Spleen (tissue), 11 donors: Measurements from ENCODE around the gene ANP32A. TPM values are rescaled to one million over a fixed set of nuclear protein-coding genes. Genes with fewer than 3 reads are reported as not detected.

Experiments
- DNase-seq: peaks from one replicate; pipeline ENCODE4 v3.0.0-alpha.2; 2020
- H3K27ac ChIP-seq, 8 donors: fragments of 200-600 bp; sonication (generic) in 7 of 8; 1 replicate in 4 of 8; 2 replicates in 4 of 8; pipeline versions ENCODE4 v1.5.0 to v1.8.0; 2016 to 2021; ENCODE audit warnings: inconsistent platforms in 4 of 8, mild to moderate bottlenecking in 4 of 8, moderate library complexity in 1 of 8
- H3K27me3 ChIP-seq, 7 donors: fragments of 200-600 bp; sonication (generic) in 6 of 7; replicated peaks in 1 of 7; 1 replicate in 4 of 7; 2 replicates in 3 of 7; pipeline versions ENCODE4 v1.5.0 to v1.8.0; 2016 to 2021; ENCODE audit warnings: inconsistent platforms in 3 of 7, mild to moderate bottlenecking in 1 of 7
- H3K36me3 ChIP-seq, 6 donors: fragments of 200-600 bp; sonication (generic) in 5 of 6; 1 replicate in 4 of 6; 2 replicates in 2 of 6; pipeline versions ENCODE4 v1.5.0 to v1.8.0; 2016 to 2021; ENCODE audit warnings: inconsistent platforms in 2 of 6
- H3K4me1 ChIP-seq, 6 donors: fragments of 200-600 bp; sonication (generic) in 5 of 6; 1 replicate in 3 of 6; 2 replicates in 3 of 6; pipeline versions ENCODE4 v1.5.0 to v1.8.0; 2016 to 2021; ENCODE audit warnings: inconsistent platforms in 3 of 6
- H3K4me3 ChIP-seq, 8 donors: fragments of 200-600 bp; sonication (generic) in 7 of 8; 1 replicate in 4 of 8; 2 replicates in 4 of 8; pipeline versions ENCODE4 v1.5.0 to v1.8.0; 2016 to 2021; ENCODE audit warnings: inconsistent platforms in 4 of 8, mild to moderate bottlenecking in 4 of 8, moderate library complexity in 2 of 8
- H3K9me3 ChIP-seq, 8 donors: fragments of 200-600 bp; sonication (generic) in 7 of 8; 1 replicate in 4 of 8; 2 replicates in 4 of 8; pipeline versions ENCODE4 v1.5.0 to v1.8.0; 2016 to 2021; ENCODE audit warnings: inconsistent platforms in 4 of 8
- CTCF ChIP-seq, 11 experiments: fragments of 200-600 bp in 7 of 11; fragments of 450-650 bp in 4 of 11; sonication (generic) in 4 of 11; IDR thresholded peaks in 8 of 11; conservative IDR thresholded peaks in 3 of 11; 1 replicate in 7 of 11; 2 replicates in 4 of 11; pipeline versions ENCODE4 v1.4.0 to v1.8.0; 2016 to 2021; ENCODE audit warnings: antibody characterized with exemption in 11 of 11, inconsistent platforms in 4 of 11, mild to moderate bottlenecking in 1 of 11
- POLR2A ChIP-seq, 3 donors: fragments of 450-650 bp; IDR thresholded peaks; one replicate each; pipeline ENCODE4 v1.5.1; 2017; ENCODE audit warnings: antibody characterized with exemption in 3 of 3, mild to moderate bottlenecking in 1 of 3
- POLR2AphosphoS5 ChIP-seq, 3 donors: sonication (generic); formaldehyde crosslinking; IDR thresholded peaks; one replicate each; pipeline ENCODE4 v1.5.1; 2017; ENCODE audit warnings: antibody characterized with exemption in 3 of 3
- WGBS, 5 donors: extraction: QIAGEN DNeasy Blood & Tissue Kit in 3 of 5; methylation state at CpG; one replicate each; pipeline versions ENCODE4 v1.1.5 to v1.1.7; 2013 to 2018; 5-methylcytosine and 5-hydroxymethylcytosine counted together
- intact Hi-C: fragments of 100-400 bp; cut with DNase I; formaldehyde crosslinking; loops from one replicate; pipeline ENCODE4 v1.15.0; 2023; ENCODE audit warnings: low total_unique reads
- polyA plus RNA-seq, 3 donors: library from polyadenylated mRNA; stranded (reverse); fragments of 200-250 nt; gene quantifications; one replicate each; pipeline ENCODE4 v1.2.1, GENCODE V29; 2013
- total RNA-seq, 7 donors: library from RNA; depleted of rRNA in 3 of 7; stranded (reverse); fragments of >200 nt in 3 of 7; fragmentation: NEBNext Ultra II Directional in 4 of 7; extraction: Animal tissue kit (Norgen Biotek cat#: 25700) in 4 of 7; gene quantifications; one replicate each; pipeline versions ENCODE4 v1.1.0 to v1.2.1, GENCODE V29; 2016 to 2021
- donor health status: healthy with polysubstance abuse.
- donor health status: DM: no; HTN: no; CAD: no; lungs with moderate emphysema.
- donor health status: DM: no; HTN: no; CAD: no.
- donor health status: Bipolar disorder and iron deficiency.
- donor health status: healthy.
- donor health status: DM: no; HTN: no; CAD: no.
- donor health status: DM: yes; HTN: yes; CAD: no.

The ANP32A gene
- total and polyA plus RNA-seq, 10 donors = 58.6 to 163 (median 102) TPM

DNA sequence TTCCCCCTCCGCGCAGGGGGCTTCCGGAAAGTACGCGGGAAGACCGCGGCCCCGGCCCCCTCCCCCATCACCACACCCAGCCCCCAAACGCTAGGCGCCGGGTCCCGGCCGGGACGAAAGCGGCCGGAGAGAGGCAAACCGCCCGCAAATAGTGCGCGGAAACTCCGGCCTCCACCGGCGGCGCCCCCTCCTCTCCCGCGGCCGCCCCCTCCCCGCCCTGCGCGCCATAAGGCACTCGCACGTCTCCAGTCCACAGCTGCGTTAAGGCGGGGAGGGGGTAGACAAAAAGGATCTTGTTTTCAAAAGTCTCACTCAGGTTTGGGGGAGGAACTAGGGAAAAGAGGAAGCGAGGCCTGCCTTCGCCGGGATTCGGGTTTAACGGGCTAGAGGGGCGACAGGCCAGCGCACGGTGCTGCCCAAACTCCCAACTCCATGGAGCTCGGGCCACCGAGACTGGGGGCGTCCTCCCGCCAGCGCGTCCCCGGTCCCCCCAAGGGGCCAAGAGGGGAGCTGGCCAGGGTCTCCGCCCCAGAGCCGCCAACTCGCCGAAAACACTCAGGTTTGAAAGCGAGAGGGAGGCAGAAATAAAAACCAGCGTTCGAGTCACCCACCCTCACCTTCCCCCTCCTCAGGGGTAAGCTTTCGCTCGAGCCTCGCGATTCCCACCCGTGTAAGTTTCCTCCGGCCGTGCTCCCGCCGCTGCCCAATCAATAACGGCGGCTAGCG, 1.8 kb downstream of the ANP32A start:
- Histone ChIP-seq H3K27me3 (no peaks in the 10 kb centered on the region), H3K36me3 (no peaks in the 10 kb centered on the region), H3K9me3 (no peaks in the 10 kb centered on the region), H3K4me1 (peaks cover 16 to 52% (median 45%) of the 10 kb centered on the region in 6 donors), H3K4me3 (peak overlapping the region; percentile 69 to 99 (median 94)), H3K27ac (peak overlapping the region; percentile 95 to 100 (median 99))
- WGBS, 5 donors = 0 to 1% (median 1%) methylated on average over 39 to 68 of the region's 68 CpGs
- peak; percentile 93 for DNase-seq
- intact Hi-C loops = no loop called here
- TF ChIP-seq POLR2AphosphoS5 (IDR thresholded peaks at IDR 0.05) (peak; percentile 72 to 81 (median 78)), CTCF (IDR thresholded peaks at IDR 0.05 in 8 of 11, conservative IDR thresholded peaks at IDR 0.05 in 3 of 11) (no peak)

DNA sequence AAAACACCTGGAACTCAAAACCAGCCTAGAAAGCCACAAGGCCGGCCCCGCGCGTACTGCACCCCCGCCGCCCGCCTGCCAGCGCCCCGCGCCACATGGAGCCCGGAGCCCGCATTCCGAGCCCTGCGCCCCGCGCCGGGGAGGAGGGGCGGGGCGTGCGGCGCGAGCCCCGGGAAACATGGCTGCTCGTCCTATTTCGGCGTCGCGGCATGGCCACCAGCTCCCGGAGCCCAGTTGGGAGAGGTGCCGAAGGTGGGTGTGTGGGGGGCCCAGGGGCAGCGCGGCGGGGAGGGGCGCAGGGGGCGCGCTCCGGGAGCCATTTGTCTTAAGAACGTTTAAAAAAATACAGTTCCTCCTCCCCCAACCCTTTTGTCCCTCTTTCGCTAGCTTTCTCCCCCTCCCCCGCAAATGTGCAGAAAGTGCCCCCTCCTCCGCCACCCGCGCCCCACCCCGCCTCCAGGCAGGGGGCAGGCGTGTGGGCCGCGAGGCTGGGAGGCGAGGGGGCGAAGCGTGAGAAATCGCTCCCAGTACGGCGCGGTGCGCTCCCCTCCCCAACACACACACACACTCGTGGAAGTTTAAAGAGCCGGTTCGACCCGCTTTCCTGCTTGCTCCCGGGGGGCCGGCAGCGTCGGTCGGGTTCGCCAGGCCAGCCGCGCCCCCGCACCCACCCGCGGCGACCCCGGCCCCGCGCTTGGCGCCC, 2.5 kb downstream of the ANP32A start:
- peak overlapping the region; percentile 95 to 100 (median 99) for H3K27ac ChIP-seq
- no peaks in the 10 kb centered on the region for H3K9me3 ChIP-seq
- H3K4me1 ChIP-seq = peaks cover 16 to 59% (median 51%) of the 10 kb centered on the region in 6 donors
- peak; percentile 47 to 82 (median 74) for TF ChIP-seq POLR2AphosphoS5 (IDR thresholded peaks at IDR 0.05)
- TF ChIP-seq POLR2A (IDR thresholded peaks at IDR 0.05) = peak in 1 of 3 donors; percentile 30
- peak in 4 of 11 experiments; percentile 20 to 30 (median 22) for TF ChIP-seq CTCF (IDR thresholded peaks at IDR 0.05 in 8 of 11, conservative IDR thresholded peaks at IDR 0.05 in 3 of 11)
- H3K27me3 ChIP-seq = no peaks in the 10 kb centered on the region
- intact Hi-C loops = no loop called here
- 0 to 1% (median 0%) methylated on average over 45 to 75 of the region's 75 CpGs for WGBS, 5 donors
- H3K36me3 ChIP-seq = no peaks in the 10 kb centered on the region
- peak; percentile 92 for DNase-seq
- H3K4me3 ChIP-seq = peak overlapping the region; percentile 69 to 99 (median 94)

DNA sequence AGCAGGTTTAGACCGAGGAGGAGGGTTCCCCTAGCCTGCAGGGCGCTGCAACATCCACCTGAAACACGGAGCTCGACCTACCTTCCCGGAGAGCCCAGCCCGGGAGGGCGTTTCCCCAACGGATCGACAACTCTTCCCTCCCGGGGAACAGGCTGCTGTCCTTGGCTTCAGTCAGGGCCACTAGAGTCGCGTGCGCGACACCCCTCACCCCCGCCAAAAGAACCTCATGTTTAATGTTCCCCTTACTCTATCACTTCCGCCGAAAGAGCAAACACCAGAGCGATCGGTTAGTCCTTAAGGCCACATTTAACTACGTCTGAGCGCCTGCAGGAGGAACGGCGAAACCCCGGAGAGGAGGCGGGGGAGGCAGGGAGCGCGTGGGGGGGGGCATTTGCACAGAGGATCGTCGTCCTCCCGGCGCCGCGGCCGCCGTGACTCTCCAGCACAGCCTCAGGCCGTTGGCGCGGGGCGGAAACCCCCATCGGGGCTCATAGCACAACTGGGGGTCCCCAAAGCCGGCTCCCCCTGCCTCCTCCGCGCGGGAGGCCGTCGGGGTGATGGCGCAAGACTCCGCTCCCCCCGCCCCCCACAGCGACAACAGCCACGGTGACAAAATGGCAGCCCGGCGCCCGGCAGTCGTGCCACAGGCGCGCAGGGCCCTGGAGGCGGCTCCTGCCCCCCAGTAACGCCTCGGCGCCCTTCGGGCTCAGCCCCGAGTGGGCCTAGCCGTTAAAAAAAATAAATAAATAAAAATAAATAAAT, 3.2 kb downstream of the ANP32A start:
- H3K27ac ChIP-seq = peak overlapping the region; percentile 95 to 100 (median 99)
- no peaks in the 10 kb centered on the region for H3K36me3 ChIP-seq
- peak; percentile 78 to 83 (median 79) for TF ChIP-seq POLR2AphosphoS5 (IDR thresholded peaks at IDR 0.05)
- TF ChIP-seq CTCF (IDR thresholded peaks at IDR 0.05 in 8 of 11, conservative IDR thresholded peaks at IDR 0.05 in 3 of 11) = no peak
- TF ChIP-seq POLR2A (IDR thresholded peaks at IDR 0.05) = peak in 1 of 3 donors; percentile 41
- 0 to 1% (median 0%) methylated on average over 39 to 64 of the region's 64 CpGs for WGBS, 5 donors
- peak; percentile 93 for DNase-seq
- H3K4me1 ChIP-seq = peaks cover 15 to 59% (median 53%) of the 10 kb centered on the region in 6 donors
- no peaks in the 10 kb centered on the region for H3K27me3 ChIP-seq
- H3K4me3 ChIP-seq = peak overlapping the region; percentile 69 to 99 (median 94)
- intact Hi-C loops = no loop called here
- H3K9me3 ChIP-seq = no peaks in the 10 kb centered on the region
